SU-DHL-6 (cell line): ENCODE measurements around the gene HECTD2.

Source experiments
- H2AFZ ChIP-seq: fragments of 200-600 bp; sonication (generic); 2 replicates; pipeline ENCODE4 v1.6.1; 2014; ENCODE audit warnings: low read depth, mild to moderate bottlenecking, moderate library complexity, mixed read lengths, antibody characterized with exemption, low read length; ENCODE audit not compliant: severe bottlenecking
- H3F3A ChIP-seq: fragments of 200-600 bp; shearing (Covaris generic); 2 replicates; pipeline ENCODE4 v1.6.0; 2016; ENCODE audit warnings: antibody characterized with exemption, mild to moderate bottlenecking; ENCODE audit not compliant: insufficient read depth
- H3K27ac ChIP-seq: fragments of 200-600 bp; sonication (generic); 2 replicates; pipeline ENCODE4 v1.5.1; 2016; ENCODE audit warnings: low read depth, mild to moderate bottlenecking, low read length, moderate library complexity, mixed read lengths
- H3K27me3 ChIP-seq: fragments of 200-600 bp; sonication (generic), shearing (Covaris generic); 2 replicates; pipeline ENCODE4 v1.6.0; 2014; ENCODE audit warnings: mild to moderate bottlenecking, low read length
- H3K36me3 ChIP-seq: fragments of 200-600 bp; sonication (generic); 2 replicates; pipeline ENCODE4 v1.6.1; 2014; ENCODE audit warnings: mild to moderate bottlenecking, low read length, mixed read lengths
- H3K4me2 ChIP-seq: fragments of 300-600, 200-600 bp; shearing (Covaris generic), sonication (generic); 2 replicates; pipeline ENCODE4 v1.6.0; 2014; ENCODE audit warnings: low read length, low read depth, mild to moderate bottlenecking; ENCODE audit not compliant: poor library complexity, severe bottlenecking
- H3K4me3 ChIP-seq: fragments of 200-600 bp; sonication (generic); 2 replicates; pipeline ENCODE4 v1.5.1; 2014; ENCODE audit warnings: antibody characterized with exemption, low read length, mild to moderate bottlenecking, mixed read lengths; ENCODE audit not compliant: insufficient read depth, poor library complexity, severe bottlenecking
- H3K79me2 ChIP-seq: fragments of 200-600 bp; sonication (generic); 2 replicates; pipeline ENCODE4 v1.6.1; 2014; ENCODE audit warnings: mild to moderate bottlenecking, low read length, moderate library complexity; ENCODE audit not compliant: insufficient read depth
- H3K9ac ChIP-seq: fragments of 200-600 bp; sonication (generic); 2 replicates; pipeline ENCODE4 v1.7.0; 2014; ENCODE audit warnings: mild to moderate bottlenecking, low read length
- H3K9me2 ChIP-seq: fragments of 200-600 bp; sonication (generic); replicated peaks from 2 replicates; pipeline ENCODE4 v1.6.1; 2014; ENCODE audit warnings: low read length; ENCODE audit not compliant: insufficient read depth
- H3K9me3 ChIP-seq: fragments of 200-600 bp; sonication (generic); 2 replicates; pipeline ENCODE4 v1.6.1; 2014; ENCODE audit warnings: low read length, mixed read lengths; ENCODE audit not compliant: insufficient read depth
- H4K20me1 ChIP-seq: fragments of 200-600 bp; sonication (generic); 2 replicates; pipeline ENCODE4 v1.6.1; 2014; ENCODE audit warnings: low read depth, mild to moderate bottlenecking, antibody characterized with exemption, low read length, moderate library complexity, mixed read lengths
- CTCF ChIP-seq: fragments of 200-600 bp; sonication (generic); IDR thresholded peaks from one replicate; pipeline ENCODE4 v1.5.1; 2017; ENCODE audit warnings: antibody characterized with exemption, mild to moderate bottlenecking, low read length, moderate library complexity; ENCODE audit not compliant: insufficient read depth, poor library complexity, severe bottlenecking
- EZH2phosphoT487 ChIP-seq: fragments of 200-600 bp; sonication (generic), shearing (Covaris generic); conservative IDR thresholded peaks from 2 replicates; pipeline ENCODE4 v1.6.1; 2018; ENCODE audit warnings: mild to moderate bottlenecking, antibody characterized with exemption, low read length, moderate library complexity, mixed read lengths

Gene HECTD2

GRCh38 chr10:91555455-91555854 is 145.3 kb downstream of the HECTD2 start:
- H3F3A ChIP-seq, result no peaks in the 10 kb centered on the region
- no peaks in the 10 kb centered on the region for H3K9me3 ChIP-seq
- no peaks in the 10 kb centered on the region for H3K27me3 ChIP-seq
- H3K36me3 ChIP-seq, result no peaks in the 10 kb centered on the region
- H3K79me2 ChIP-seq, result no peaks in the 10 kb centered on the region
- no peaks in the 10 kb centered on the region for H3K9me2 ChIP-seq
- no peak overlapping the region for H2AFZ ChIP-seq
- H3K27ac ChIP-seq, result no peak overlapping the region
- TF ChIP-seq EZH2phosphoT487, result no peak
- TF ChIP-seq CTCF, result no peak
- H4K20me1 ChIP-seq, result no peaks in the 10 kb centered on the region
- no peak overlapping the region for H3K9ac ChIP-seq
- no peak overlapping the region for H3K4me2 ChIP-seq
- H3K4me3 ChIP-seq, result no peak overlapping the region

GRCh38 chr10:91556691-91557566 is 146.8 kb downstream of the HECTD2 start:
- no peaks in the 10 kb centered on the region for H4K20me1 ChIP-seq
- TF ChIP-seq CTCF, result no peak
- TF ChIP-seq EZH2phosphoT487, result no peak
- H3K9ac ChIP-seq, result no peak overlapping the region
- H3K4me3 ChIP-seq, result no peak overlapping the region
- H3K9me3 ChIP-seq, result no peaks in the 10 kb centered on the region
- no peaks in the 10 kb centered on the region for H3K27me3 ChIP-seq
- no peaks in the 10 kb centered on the region for H3F3A ChIP-seq
- no peaks in the 10 kb centered on the region for H3K9me2 ChIP-seq
- no peak overlapping the region for H3K4me2 ChIP-seq
- H3K27ac ChIP-seq, result no peak overlapping the region
- no peaks in the 10 kb centered on the region for H3K36me3 ChIP-seq
- no peak overlapping the region for H2AFZ ChIP-seq
- no peaks in the 10 kb centered on the region for H3K79me2 ChIP-seq

- Histone ChIP-seq H3K27me3 (no peaks in the 10 kb centered on the region), H3K4me2 (no peak overlapping the region), H3K27ac (no peak overlapping the region)
These were observed 147.5 kb downstream of the HECTD2 start for GRCh38 chr10:91557651-91558111.

More at GRCh38 chr10:91557651-91558111, 147.5 kb downstream of the HECTD2 start:
- H3F3A ChIP-seq, result no peaks in the 10 kb centered on the region
- H3K9ac ChIP-seq, result no peak overlapping the region
- no peaks in the 10 kb centered on the region for H4K20me1 ChIP-seq
- H2AFZ ChIP-seq, result no peak overlapping the region
- no peaks in the 10 kb centered on the region for H3K9me3 ChIP-seq
- no peaks in the 10 kb centered on the region for H3K79me2 ChIP-seq
- H3K36me3 ChIP-seq, result no peaks in the 10 kb centered on the region
- TF ChIP-seq EZH2phosphoT487 (no peak), CTCF (no peak)
- H3K9me2 ChIP-seq, result no peaks in the 10 kb centered on the region
- H3K4me3 ChIP-seq, result no peak overlapping the region
